SKM-1 treated with dmso at 0.1 percent for 144 hours (cell line): ENCODE data around the gene SAMD13.

ENCODE experiments used
- DNase-seq: peaks from one replicate; lab custom pipeline; 2025; ENCODE audit not compliant: unreplicated experiment; lab: John Stamatoyannopoulos, UW

SAMD13 gene

GRCh38 chr1:84339503-84339902 is 38.0 kb downstream of the SAMD13 start:
- no peak for DNase-seq

- no peak for DNase-seq
These were observed 42.8 kb downstream of the SAMD13 start for GRCh38 chr1:84344286-84344685.

- DNase-seq, result no peak
These were observed 43.7 kb downstream of the SAMD13 start for GRCh38 chr1:84345220-84345619.

GRCh38 chr1:84347271-84347931 is 45.9 kb downstream of the SAMD13 start:
- no peak for DNase-seq

GRCh38 chr1:84347932-84348555 is 46.5 kb downstream of the SAMD13 start:
- no peak for DNase-seq

- DNase-seq, result no peak
These were observed 47.3 kb downstream of the SAMD13 start for GRCh38 chr1:84348759-84349158.

GRCh38 chr1:84350104-84350503 is 48.6 kb downstream of the SAMD13 start:
- no peak for DNase-seq

- DNase-seq, result no peak
These were observed 49.0 kb downstream of the SAMD13 start for GRCh38 chr1:84350550-84350949.

GRCh38 chr1:84352298-84353106 is 51.0 kb downstream of the SAMD13 start:
- DNase-seq, result no peak

- no peak for DNase-seq
These were observed 52.2 kb downstream of the SAMD13 start for GRCh38 chr1:84353695-84354094.

GRCh38 chr1:84355556-84355955 is 54.0 kb downstream of the SAMD13 start:
- no peak for DNase-seq

- no peak for DNase-seq
These were observed 55.4 kb downstream of the SAMD13 start for GRCh38 chr1:84356881-84357280.

- DNase-seq, result no peak
These were observed 57.2 kb downstream of the SAMD13 start for GRCh38 chr1:84358695-84359094.

GRCh38 chr1:84360316-84360715 is 58.8 kb downstream of the SAMD13 start:
- no peak for DNase-seq

- no peak for DNase-seq
These were observed 60.3 kb downstream of the SAMD13 start for GRCh38 chr1:84361796-84362195.

GRCh38 chr1:84363019-84363418 is 61.5 kb downstream of the SAMD13 start:
- no peak for DNase-seq

GRCh38 chr1:84363622-84364021 is 62.1 kb downstream of the SAMD13 start:
- no peak for DNase-seq

GRCh38 chr1:84365225-84366221 is 64.0 kb downstream of the SAMD13 start:
- no peak for DNase-seq

- DNase-seq, result no peak
These were observed 65.3 kb downstream of the SAMD13 start for GRCh38 chr1:84366786-84367185.

GRCh38 chr1:84367219-84367618 is 65.7 kb downstream of the SAMD13 start:
- DNase-seq, result no peak

GRCh38 chr1:84368441-84368840 is 66.9 kb downstream of the SAMD13 start:
- no peak for DNase-seq
